Measurements from ENCODE around the gene CA12. TPM values are rescaled to one million over a fixed set of nuclear protein-coding genes. Genes with fewer than 3 reads are reported as not detected.
"Not testable (repeated sequence)": the region's sequence is repeated elsewhere in the genome, so short reads cannot be mapped to it uniquely, and the experiment has no call there.

Gene CA12
- total RNA-seq, 1 donor from 2014 or later: not detected

DNA sequence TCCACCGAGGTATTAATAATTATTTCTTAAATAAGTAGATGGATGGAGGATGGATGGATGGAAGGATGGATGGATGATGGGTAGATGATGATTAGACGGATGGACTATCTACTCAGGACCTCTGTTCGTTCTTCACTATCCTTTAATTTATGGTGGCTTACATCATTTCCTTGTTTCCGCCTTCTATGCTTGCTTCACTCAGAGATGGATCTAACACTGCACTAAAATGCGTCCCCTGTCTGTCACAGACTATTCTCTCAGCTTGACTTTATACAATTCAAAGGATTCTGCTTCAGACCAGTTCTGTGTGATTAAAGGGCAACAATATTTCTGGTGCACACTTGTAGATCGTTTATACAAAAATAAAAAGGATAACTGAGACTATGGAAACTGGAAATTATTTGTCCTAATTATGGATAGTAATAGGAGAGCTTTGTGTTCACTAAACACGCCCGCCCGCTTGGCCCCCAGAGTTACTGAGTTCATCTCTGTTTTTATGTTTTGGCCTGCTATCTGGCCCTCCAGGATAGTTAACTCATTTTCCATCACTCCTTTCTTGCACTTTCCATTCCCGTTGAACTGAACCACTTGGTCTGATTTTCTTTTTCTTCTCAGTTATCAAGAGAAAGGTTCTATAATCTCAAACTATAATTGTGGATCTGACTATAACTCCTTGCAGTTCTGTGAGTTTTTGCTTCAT is 41.4 kb upstream of the CA12 start:
- DNase-seq: no peak
- Mint-ChIP-seq H3K36me3 (ENCODE audit: unreplicated experiment) (peaks cover 13% of the 10 kb centered on the region), H3K27me3 (ENCODE audit: unreplicated experiment) (no peaks in the 10 kb centered on the region), H3K4me3 (ENCODE audit: unreplicated experiment) (no peak overlapping the region), H3K4me1 (ENCODE audit: low read depth, unreplicated experiment) (no peaks in the 10 kb centered on the region), H3K27ac (ENCODE audit: unreplicated experiment) (no peak overlapping the region), H3K9me3 (ENCODE audit: unreplicated experiment) (peaks cover 2% of the 10 kb centered on the region)
- TF ChIP-seq, protein P1, sequence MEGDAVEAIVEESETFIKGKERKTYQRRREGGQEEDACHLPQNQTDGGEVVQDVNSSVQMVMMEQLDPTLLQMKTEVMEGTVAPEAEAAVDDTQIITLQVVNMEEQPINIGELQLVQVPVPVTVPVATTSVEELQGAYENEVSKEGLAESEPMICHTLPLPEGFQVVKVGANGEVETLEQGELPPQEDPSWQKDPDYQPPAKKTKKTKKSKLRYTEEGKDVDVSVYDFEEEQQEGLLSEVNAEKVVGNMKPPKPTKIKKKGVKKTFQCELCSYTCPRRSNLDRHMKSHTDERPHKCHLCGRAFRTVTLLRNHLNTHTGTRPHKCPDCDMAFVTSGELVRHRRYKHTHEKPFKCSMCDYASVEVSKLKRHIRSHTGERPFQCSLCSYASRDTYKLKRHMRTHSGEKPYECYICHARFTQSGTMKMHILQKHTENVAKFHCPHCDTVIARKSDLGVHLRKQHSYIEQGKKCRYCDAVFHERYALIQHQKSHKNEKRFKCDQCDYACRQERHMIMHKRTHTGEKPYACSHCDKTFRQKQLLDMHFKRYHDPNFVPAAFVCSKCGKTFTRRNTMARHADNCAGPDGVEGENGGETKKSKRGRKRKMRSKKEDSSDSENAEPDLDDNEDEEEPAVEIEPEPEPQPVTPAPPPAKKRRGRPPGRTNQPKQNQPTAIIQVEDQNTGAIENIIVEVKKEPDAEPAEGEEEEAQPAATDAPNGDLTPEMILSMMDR (IDR thresholded peaks at IDR 0.05; ENCODE audit: partially characterized antibody, unreplicated experiment): no peak

DNA sequence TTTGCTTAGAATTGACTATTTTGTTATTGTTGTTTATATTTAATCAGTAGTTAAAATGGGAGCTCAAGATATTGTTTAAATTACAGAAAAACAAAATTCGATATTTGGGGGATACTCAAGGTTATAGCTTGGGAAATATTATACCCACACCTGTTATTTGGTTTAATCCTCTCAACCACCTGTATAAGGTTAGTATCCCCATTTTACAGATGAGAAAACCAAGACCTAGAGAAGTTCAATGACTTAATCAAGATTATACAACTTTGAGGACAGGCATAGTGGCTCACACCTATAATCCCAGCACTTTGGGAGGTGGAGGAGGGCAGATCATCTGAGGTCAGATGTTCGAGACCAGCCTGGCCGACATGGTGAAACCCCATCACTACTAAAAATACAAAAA is 39.8 kb upstream of the CA12 start:
- TF ChIP-seq, protein P1 (IDR thresholded peaks at IDR 0.05; ENCODE audit: partially characterized antibody, unreplicated experiment): no peak
- no peak for DNase-seq
- Mint-ChIP-seq H3K36me3 (ENCODE audit: unreplicated experiment) (peaks cover 8% of the 10 kb centered on the region), H3K4me3 (ENCODE audit: unreplicated experiment) (no peak overlapping the region), H3K9me3 (ENCODE audit: unreplicated experiment) (peaks cover 2% of the 10 kb centered on the region), H3K4me1 (ENCODE audit: low read depth, unreplicated experiment) (no peaks in the 10 kb centered on the region), H3K27ac (ENCODE audit: unreplicated experiment) (no peak overlapping the region), H3K27me3 (ENCODE audit: unreplicated experiment) (no peaks in the 10 kb centered on the region)

DNA sequence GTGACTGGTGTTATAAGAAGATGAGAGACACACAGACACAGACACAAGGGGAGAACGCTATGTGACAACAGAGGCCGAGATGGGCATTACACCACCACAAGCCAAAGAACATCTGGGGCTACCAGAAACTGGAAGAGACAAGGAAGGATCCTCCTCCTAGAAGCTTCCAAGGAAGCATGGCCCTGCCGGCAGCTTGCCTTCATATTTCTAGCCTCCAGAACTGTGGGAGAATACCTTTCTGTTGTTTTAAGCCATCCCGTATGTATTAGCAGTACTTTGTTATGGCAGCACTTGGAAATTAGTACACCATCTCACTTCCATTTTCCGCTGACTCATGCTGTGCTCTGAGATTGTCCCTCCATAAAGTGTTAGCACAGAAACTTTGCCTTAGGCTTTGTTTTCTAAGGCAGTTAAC is 38.7 kb upstream of the CA12 start:
- TF ChIP-seq, protein P1 (IDR thresholded peaks at IDR 0.05; ENCODE audit: partially characterized antibody, unreplicated experiment): no peak
- H3K27ac Mint-ChIP-seq (ENCODE audit: unreplicated experiment): no peak overlapping the region
- no peaks in the 10 kb centered on the region for H3K9me3 Mint-ChIP-seq (ENCODE audit: unreplicated experiment)
- peaks cover under 1% of the 10 kb centered on the region for H3K36me3 Mint-ChIP-seq (ENCODE audit: unreplicated experiment)
- H3K4me3 Mint-ChIP-seq (ENCODE audit: unreplicated experiment): no peak overlapping the region
- H3K4me1 Mint-ChIP-seq (ENCODE audit: low read depth, unreplicated experiment): no peaks in the 10 kb centered on the region
- H3K27me3 Mint-ChIP-seq (ENCODE audit: unreplicated experiment): no peaks in the 10 kb centered on the region
- no peak for DNase-seq

DNA sequence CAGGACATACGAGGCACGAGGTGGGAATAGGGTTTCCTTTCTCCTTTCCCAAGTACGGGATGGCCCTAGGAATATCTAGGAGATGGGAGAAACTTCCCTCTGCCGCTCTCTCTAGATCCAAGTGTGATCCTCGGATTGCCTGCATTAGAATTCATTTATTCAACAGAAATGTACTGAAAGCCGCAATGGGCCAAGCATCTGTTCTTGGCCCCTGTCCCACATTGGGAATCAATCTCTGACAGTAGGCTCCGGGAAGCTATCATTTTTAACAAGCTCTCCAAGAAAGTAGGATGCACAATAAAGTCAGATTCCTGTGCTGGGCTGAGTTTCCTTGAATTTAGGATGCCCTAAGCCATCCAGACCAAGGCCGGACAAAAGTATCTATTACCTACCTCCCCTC is 37.2 kb upstream of the CA12 start:
- Mint-ChIP-seq H3K4me3 (ENCODE audit: unreplicated experiment) (no peak overlapping the region), H3K36me3 (ENCODE audit: unreplicated experiment) (no peaks in the 10 kb centered on the region), H3K9me3 (ENCODE audit: unreplicated experiment) (no peaks in the 10 kb centered on the region), H3K27me3 (ENCODE audit: unreplicated experiment) (no peaks in the 10 kb centered on the region), H3K4me1 (ENCODE audit: low read depth, unreplicated experiment) (no peaks in the 10 kb centered on the region), H3K27ac (ENCODE audit: unreplicated experiment) (no peak overlapping the region)
- no peak for DNase-seq
- TF ChIP-seq, protein P1 (IDR thresholded peaks at IDR 0.05; ENCODE audit: partially characterized antibody, unreplicated experiment): no peak

DNA sequence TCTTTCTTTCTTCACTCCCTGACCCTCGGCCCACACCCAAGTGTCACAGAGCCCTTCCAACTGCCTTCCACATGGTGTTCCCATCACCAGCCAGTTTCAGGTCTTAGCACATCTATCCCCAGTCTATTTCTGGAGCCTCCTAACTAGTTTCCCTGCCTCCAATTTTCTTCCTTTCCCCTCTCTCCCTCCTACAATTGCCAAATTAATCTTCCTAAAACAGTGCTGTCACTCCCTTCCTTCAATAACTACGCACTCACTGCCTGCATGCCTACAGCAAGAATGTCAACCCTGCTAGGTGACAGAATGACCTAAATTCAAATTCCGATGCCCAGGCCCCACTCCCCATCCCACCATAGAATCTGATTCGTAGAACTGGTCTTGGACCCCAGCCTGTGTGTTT is 36.1 kb upstream of the CA12 start:
- no peaks in the 10 kb centered on the region for H3K4me1 Mint-ChIP-seq (ENCODE audit: low read depth, unreplicated experiment)
- no peaks in the 10 kb centered on the region for H3K9me3 Mint-ChIP-seq (ENCODE audit: unreplicated experiment)
- no peak for DNase-seq
- H3K4me3 Mint-ChIP-seq (ENCODE audit: unreplicated experiment): no peak overlapping the region
- no peaks in the 10 kb centered on the region for H3K36me3 Mint-ChIP-seq (ENCODE audit: unreplicated experiment)
- no peak overlapping the region for H3K27ac Mint-ChIP-seq (ENCODE audit: unreplicated experiment)
- H3K27me3 Mint-ChIP-seq (ENCODE audit: unreplicated experiment): no peaks in the 10 kb centered on the region
- TF ChIP-seq, protein P1 (IDR thresholded peaks at IDR 0.05; ENCODE audit: partially characterized antibody, unreplicated experiment): no peak

DNA sequence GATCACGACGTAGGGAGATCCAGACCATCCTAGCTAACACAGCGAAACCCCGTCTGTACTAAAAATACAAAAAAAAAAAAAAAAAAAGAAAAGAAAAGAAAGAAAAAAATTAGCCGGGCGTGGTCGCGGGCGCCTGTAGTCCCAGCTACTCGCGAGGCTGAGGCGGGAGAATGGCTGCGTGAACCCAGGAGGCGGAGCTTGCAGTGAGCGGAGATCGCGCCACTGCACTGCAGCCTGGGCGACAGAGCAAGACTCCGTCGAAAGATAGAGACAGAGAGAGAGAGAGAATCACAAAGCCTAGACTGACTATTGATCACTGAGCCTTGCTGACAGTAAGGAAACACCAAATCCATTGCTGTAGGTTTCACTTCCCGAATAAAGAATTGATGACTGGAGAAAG is 35.6 kb upstream of the CA12 start:
- not testable (repeated sequence) for H3K36me3 Mint-ChIP-seq (ENCODE audit: unreplicated experiment); H3K4me1 Mint-ChIP-seq (ENCODE audit: low read depth, unreplicated experiment); H3K27ac Mint-ChIP-seq (ENCODE audit: unreplicated experiment); H3K4me3 Mint-ChIP-seq (ENCODE audit: unreplicated experiment); H3K9me3 Mint-ChIP-seq (ENCODE audit: unreplicated experiment); DNase-seq; H3K27me3 Mint-ChIP-seq (ENCODE audit: unreplicated experiment)
